Measurements from ENCODE around the gene NRXN3.
"Not testable (repeated sequence)": the region's sequence is repeated elsewhere in the genome, so short reads cannot be mapped to it uniquely, and the experiment has no call there.

The NRXN3 gene

DNA sequence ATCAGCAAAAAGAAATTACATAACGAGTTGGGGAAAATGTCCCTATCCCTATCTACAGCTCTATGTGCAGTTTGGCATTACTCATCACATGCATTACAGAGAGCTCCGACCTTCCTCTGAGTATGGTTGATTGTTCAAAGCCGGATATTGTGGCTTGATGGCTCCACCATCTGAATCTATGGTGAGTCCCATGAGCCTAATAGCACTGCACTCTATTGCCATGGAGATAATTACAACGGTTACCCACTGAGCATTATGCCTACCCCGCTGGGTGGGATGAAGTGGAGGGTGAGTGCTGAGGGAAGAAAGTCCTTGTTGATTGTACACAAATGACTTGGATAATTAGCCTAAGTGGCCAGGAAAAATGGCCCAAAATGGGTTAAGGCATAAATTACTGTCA lies 800.5 kb downstream of the NRXN3 start:
- DNase-seq, result no peak

DNA sequence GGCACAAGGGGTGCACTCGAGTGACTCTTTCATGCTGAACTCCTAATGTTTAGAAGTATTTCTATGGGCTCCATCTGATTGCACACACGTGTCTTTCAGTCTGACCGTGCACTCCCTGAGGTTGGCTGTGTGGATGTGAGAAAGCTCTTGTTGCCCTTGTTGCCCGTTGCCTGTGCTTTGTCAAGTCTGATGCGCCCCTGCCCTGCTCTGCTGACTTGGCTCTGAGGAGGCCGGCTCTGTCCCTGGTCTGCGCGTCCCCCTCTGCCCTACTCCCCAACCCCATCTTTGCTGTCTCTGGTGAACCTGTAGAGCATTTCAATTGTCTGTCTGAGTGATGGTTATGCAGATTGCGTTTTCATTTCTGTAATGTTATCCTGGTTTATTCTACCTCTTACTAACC lies 802.3 kb downstream of the NRXN3 start:
- DNase-seq, result no peak

DNA sequence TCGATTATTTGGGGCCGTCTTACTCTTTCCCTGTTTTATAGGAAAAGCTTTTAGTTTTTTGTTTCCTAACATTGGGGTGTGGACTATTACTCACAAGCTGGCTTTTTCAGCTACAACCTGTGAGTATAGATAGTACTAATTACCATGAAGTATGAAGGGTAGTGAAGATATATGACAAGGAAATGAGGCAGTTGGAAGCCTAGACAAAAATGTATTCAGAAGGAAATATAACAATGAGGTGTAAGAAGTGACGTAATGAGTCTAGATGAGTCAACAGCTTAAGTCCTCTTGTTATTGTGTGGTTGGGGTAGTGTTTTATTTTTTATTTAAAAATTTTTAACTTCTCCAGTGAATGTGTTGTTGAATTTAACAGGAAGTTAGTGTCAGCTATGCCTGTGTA lies 804.5 kb downstream of the NRXN3 start:
- no peak for DNase-seq

DNA sequence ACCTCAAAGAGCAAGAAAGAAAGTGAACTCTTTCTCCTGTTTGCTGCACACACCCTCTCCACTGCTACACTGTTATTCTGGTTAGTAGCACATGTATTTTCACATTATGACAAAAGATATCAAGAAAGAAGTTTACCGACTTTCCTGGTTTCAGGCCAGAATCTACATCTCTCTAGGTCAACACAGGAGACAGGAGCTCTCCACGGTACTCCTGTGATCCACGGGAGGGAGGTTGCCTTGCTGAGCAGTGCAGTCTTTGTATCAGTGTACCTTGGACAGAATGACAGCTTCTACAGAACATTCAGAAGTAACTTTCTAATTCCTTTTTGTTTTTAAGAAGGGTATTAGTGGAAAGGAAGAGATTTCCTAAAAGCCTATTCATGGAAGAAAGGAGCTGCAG lies 805.6 kb downstream of the NRXN3 start:
- no peak for DNase-seq

DNA sequence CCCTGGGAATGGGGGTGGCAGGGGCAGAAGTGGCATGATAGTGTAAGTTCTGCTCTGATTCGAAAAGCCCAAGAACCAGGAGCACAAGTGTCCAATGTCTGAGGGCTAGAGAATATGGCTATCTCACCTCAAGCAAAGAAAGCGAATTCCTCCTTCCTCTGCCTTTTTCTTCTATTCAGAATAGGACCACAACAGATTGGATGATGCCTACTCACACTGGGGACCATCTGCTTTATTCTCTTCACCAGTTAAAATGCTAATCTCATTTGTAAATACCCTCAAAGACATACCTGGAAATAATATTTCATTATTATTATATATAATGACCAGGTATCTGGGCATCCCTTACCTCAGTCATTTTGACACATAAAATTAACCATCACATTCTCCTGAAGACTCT lies 808.7 kb downstream of the NRXN3 start:
- DNase-seq, result no peak

DNA sequence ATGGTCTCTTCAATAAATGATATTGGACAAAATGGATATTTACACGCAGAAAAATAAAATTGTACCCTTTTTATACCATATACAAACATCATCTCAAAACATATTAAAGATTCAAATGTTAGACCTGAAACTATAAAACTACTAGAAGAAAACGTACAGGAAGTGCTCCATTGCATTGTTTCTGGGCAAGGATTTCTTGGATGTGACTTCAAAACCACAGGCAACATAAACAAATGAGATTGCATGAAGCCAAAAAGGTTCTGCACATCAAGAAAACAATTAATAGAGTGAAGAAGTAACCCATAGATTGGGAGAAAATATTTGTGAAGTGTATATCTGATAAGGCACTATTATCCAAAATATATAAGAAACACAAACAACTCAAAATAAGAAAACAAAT lies 812.4 kb downstream of the NRXN3 start:
- no peak for DNase-seq

DNA sequence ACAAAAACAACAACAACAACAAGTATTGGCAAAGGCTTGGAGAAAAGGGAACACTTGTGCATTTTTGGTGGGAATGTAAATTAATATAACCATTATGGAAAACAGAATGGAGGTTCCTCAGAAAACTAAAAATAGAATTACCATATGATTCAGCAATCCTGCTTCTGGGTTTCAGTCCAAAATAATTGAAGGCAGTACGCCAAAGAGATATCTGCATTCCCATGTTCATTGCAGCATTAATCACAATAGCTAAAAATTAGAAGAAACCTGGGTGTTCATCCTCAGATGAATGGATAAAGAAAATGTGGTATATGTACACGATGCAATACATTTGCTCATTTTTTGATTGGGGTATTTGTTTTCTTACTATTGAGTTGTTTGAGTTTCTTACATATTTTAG lies 813.0 kb downstream of the NRXN3 start:
- DNase-seq, result no peak

DNA sequence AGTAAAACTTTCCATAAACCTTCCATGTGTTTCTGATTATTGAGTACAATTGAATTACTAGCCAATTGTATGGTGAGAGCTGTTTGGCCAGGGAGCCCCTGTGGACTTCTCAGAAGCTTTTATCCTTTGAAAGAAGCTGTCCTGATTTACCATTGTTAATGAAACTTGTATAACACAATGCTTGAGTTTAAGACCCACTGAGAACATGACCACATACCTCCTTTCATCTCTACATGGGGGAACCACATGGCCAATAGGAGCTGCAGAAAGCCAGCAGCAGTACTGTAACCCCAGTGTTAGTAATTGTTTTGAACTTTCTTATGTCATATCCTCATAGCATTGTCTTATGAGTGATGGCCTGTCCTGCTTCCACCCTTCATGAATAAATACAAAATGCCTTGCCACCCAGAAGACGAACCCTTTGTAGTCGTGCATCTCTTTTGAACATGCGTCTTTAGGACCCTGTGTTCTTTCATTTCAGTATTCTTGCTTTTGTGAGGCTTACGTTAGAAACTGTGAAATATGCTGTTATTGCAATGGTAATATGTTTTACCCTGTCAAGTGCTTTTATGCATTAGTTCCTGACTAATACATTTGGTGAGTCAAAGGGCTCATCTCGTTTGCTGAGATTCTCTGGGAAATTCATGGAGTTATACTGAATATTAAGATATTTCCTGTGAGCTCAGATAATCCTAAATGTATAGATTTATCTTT lies 815.7 kb downstream of the NRXN3 start:
- DNase-seq, result no peak

DNA sequence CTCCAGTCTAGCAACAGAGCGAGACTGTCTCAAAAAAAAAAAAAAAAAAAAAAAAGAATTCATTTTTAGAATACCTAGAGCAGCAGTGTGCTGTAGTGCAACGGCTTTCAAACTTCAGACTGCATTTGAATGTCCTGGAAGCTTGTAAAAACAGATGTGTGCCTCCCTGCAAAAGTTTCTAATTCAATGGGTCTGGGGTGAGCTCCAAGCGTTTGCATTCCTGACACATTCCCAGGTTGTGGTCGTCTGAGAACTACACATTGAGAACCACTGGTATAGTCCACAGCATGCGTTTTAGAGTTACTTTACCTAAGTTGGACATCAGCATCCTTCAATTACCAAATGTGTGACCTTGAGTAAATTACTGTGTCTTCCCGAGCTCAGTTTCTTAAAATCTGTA lies 816.8 kb downstream of the NRXN3 start:
- DNase-seq, result no peak

DNA sequence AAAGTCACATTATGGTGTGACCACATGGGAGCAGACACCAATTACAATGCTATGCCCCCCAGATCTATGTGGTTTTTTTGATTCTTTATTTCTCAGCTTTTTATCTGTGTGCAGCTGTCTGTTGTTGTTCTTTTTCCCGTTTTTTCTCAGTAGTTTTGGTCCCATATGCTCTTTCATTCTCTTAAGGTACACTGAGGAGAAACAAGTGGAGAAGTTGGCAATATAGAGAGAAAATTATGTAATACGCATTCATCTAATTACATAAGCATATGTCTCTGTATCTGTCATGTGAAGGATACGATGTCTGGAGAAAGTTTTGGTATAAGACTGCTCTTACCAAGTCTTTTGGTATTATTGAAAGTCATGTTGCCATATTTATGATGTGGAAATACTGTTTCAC lies 819.0 kb downstream of the NRXN3 start:
- DNase-seq, result no peak

DNA sequence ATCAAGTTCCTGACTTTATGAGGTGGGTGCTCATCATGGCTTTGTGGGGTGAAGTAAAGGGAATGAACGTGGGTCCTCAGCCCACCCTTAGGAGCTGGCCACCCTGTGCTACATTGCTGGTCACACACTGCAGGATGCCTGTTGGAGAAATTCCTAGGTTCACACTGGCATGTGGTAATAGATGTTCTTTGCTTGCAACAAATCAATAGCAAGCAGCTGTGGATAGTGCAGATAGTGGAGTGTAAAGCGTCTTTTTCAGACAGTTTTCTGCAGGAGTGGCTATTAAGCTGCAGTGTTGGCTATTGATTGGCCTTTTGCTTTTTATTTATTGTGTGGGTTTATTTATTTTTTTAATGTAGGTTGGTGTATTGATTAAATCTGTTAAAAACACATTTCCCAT lies 822.7 kb downstream of the NRXN3 start:
- no peak for DNase-seq

DNA sequence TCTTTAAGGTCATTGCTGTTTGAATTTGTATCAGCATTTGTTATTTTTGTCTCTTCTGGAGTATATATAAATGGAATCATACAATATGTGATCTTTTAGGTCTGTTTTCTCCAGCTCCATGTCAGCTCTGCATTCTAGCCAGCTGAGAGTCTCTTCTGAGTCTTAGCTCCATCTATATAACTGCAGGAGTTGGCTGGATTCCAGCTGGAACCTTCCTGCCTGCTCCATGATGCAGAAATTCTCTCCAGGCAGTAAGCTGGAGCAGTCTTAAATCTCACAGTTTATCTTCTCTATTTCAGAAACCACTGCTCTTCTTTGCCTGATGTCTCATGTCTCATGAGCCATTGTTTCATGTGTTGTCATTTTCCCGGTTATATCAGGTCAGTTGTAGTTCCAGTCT lies 827.6 kb downstream of the NRXN3 start:
- DNase-seq, result no peak

DNA sequence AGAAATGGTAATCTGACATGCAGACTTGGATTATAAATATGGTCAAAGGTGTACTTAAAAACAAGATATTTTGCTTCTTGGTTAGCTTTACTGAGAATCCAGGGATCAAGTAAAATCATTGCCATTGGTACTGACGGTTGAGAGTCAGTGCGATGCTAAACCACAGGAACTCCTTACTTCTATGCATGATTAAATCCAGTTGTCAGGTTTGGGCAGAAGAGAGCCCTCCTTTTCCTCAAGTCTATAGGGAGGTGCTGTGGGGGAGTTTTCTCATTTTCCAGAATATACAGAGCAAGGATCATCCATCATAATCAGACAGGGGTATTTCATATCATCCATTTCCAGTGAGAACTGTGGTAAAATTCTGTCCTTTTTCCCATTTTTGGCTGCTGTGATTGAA lies 839.1 kb downstream of the NRXN3 start:
- no peak for DNase-seq

DNA sequence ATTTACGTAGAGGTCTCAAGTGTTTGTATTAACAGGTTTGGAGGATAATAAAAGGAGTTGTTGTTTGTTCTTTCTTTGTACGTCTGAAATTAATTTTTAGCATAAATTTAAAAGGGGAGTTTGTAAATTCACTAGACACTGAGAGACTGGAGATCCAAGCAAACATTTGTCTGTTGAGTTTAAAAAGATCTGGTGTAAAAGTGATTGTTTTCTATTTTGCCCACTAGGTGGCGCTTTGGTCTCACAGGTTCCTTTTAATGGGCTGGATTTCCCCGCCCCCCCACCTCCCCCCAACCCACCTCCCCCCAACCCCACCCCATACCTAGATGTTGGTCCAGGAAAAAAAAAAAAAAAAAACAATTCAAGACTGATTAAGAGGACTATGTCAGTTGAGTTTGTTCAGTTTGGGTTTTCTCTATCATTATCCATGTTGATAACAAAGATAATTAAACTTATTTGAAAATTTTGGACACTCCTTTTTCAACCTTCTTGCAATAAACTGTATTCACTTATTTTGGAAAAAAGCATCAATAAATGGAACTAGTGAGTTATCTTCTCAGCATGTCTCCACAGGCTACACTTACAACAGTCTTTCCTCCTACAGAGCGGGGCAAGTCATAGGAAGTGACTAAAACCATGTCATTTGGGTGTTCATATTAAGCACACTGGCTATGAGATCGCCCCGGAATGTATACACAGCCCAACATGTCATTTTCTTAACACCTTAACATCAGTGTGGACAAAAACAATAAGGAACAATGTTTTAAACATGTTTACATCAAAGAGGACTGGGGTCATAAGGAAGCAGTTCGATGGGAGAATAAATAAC lies 841.1 kb downstream of the NRXN3 start:
- no peak for DNase-seq

DNA sequence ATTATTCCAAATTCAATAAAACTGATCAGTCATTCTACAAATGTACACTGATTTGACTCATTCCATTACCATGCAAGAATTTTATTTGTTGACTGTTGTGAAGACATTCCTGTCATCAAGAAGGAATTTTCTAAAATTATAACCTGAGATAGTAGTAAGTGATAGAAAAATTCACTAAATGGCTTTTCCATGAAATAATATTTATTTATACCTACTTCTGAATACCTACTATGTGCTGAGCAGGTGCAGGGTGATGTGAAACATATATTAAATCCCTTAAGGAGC lies 841.7 kb downstream of the NRXN3 start:
- DNase-seq, result no peak

DNA sequence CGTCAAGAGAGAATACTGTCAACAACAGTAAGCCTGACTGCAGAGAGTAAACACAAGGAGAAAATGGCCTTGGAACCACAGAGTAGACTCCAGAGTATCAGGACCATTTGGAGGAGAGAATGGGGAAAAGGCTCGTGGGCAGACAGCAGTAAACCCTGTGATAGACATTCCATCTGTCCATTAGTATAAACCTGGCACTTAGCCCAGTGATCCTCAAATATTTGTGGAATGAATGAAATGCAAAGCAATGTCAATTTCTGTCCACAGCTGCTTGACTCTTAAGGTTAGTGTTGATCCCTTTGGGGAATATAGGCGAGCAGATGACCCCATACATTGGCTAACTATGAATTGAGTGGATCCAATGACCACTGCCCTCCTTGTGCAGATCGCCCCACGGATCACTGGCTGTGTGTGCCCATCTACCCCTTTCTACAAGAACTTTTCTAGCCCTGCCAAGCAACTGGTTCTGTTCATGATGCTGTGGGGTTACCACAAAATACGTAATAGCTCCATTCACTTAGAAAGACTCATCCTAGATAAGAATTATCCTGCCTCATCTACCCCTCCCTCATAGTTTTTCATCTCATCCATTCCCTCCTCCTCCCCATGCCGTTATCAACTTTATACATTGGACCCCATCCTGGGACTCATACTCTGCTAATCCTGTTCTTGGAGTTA lies 846.8 kb downstream of the NRXN3 start:
- no peak for DNase-seq

DNA sequence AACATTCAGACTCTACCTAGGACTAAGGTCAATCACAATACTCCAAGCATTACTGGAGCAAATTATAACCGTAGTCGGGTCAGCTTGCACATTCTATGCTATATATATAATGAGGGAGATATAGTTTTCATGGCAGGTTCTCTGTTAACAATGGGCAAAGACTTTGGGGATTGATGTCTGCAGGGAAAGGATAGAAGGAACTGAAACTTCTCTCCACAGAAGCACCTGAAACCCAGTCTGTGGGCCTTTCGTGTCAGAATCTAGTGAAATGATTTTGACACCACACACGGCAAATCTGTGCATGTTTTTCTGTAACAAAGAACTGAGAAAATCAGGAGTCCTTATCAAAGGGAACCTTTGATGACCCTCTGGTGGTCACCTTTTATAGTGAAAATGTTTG lies 847.4 kb downstream of the NRXN3 start:
- no peak for DNase-seq

DNA sequence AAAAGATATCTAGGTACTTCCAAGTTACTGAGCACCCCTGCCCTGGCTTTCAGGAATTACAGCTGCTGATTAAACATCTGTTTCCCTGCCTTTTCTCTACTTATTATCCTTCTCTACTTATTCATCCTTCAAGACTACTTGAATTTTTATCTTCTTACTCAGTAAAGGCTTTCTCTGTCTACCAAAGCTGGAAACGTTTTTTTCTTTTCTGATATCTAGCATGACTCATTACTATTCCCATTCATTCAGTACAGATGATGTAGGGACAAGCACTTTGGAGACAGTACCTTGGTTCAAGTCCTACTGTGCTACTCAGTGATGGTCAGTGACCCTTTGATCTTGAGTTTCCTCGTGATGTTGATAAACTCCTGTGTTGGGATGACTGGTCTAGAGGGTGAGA lies 848.7 kb downstream of the NRXN3 start:
- no peak for DNase-seq

DNA sequence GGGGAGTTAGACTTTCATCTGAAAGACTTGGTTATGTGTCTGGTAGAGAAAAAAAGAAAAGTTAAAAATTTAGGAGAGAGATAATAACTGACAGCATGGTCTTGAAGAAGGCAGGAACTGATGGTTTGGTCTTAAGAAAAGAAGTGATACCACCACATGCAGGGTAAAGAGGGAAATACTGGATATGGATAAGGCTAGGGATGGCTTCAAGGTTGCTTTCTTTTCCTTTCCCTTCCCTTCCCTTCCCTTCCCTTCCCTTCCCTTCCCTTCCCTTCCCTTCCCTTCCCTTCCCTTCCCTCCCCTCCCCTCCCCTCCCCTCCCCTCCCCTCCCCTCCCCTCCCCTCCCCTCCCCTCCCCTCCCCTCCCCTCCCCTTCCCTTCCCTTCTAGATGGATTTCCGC lies 849.7 kb downstream of the NRXN3 start:
- not testable (repeated sequence) for DNase-seq

DNA sequence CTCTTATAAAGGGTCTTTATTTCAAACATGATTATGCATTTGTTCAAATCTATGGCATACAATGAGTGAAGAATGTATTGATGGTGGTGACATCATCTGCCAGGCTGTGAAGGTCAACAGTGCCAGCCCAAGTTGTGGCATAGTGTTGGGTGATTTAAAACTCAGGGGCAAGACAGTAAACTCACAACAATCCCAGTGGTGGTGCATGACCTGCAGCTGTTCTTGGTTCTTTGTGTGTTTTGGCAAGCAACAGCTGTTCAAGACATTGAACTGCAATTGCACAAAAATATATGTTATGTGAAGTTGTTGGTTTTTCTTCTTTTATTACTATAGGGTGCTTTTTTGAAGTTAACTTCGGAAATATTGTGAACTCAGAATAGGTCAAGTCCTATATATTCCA lies 851.6 kb downstream of the NRXN3 start:
- DNase-seq, result no peak

DNA sequence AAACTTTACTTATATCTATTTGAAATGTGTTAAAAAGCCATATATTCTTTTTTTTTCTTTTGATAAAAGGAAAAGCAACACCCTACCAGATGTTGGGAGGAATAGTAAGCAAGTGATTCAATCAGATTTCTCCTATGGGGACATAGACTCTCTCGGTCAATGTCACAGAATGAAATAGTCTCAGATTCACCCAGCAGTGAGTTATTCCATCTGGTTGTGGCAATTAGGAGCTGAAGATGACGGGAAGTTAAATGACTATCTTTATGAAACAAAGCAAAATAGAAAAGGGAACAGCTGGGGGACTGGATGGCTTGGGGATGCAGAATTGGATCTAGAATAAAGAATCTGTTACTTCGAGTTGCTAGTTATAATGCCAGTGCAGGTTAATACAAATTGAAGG lies 857.0 kb downstream of the NRXN3 start:
- no peak for DNase-seq

DNA sequence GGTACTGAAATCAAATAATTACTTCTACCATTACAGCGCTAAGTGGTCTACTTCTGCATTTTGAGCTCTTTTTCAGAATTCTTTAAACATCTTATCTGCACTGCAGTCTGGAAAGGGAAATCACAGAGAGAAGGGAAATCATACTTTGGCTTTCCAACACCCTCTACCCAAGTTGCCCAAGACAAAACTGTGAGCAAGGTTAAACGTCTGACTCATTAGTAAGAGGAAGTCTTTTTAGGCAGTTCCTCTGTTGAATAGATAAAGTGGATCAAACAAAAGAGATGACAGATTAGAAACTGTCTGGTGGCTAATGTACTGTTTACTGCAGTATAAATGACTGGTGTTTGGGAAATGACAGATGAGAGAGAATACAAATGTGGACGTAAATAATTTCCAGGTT lies 858.1 kb downstream of the NRXN3 start:
- DNase-seq, result no peak

DNA sequence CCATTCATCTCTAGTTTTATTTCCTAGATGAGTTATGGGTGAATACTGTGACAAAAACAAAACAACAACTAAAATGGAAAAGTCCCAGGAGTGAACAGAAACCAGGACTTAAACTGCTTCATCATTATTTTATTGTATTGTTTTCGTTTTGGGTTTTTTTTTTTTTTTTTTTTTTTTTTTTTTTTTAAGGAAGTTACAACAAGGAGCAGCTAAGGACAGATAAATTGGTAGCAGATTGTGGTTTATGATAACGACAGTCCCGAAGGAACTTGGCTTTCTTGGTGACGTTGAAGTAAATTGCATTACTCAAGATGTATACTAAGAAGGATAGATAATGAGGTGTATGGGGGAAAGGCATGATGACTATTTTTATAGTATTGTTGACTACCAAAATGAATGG lies 866.3 kb downstream of the NRXN3 start:
- no peak for DNase-seq

DNA sequence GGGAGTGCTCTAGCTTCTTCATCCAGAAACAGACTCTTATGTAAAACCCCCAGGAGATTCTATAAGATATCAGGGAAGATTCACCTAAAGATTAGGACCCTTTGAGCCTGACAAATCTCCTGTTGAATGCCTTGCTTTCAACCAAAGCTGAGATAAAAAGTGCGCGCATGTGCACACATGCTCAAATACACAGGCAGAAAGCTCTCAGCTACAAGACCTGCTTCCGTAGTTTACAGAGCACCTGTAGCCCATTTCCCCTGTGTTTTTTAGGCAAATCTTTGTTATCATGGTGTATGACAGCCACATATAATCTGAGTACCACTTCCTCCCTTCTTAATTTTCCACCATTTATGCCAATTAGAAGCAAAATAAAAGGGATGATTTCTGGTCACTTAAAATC lies 866.9 kb downstream of the NRXN3 start:
- no peak for DNase-seq
